Measurements from ENCODE around the gene ASTN2.

DNA sequence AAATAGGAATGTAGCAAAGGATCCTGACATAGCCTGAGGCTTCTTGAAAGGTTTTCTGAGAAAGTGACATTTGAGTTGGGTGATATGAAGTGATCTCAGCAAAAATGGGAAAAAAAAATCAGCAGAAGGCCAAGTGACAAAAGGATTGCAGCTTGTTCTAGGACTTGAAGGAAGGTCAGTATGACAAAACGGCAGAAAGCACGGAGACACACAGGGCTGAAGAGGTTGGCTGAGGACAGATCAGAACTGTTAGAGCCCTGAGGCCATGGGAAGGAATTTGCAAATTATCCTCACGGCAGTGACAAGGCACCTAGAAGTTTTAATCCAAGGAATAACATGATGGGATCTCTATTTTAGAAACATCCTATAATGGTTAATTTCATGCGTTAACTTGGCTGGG, 696.7 kb downstream of the ASTN2 start:
- TF ChIP-seq POLR2A (IDR thresholded peaks at IDR 0.05; ENCODE audit: low read length) = no peak
- TF ChIP-seq GATA1 (IDR thresholded peaks at IDR 0.05; ENCODE audit: low read depth, low read length) = no peak

Data from erythroblast (primary cell).